NCI-H2107 treated with DMSO at 0.1 percent for 48 hours (cell line): ENCODE results near the gene TBC1D9.

Experiments
- DNase-seq: peaks from one replicate; lab custom pipeline; 2025; ENCODE audit not compliant: unreplicated experiment; lab: John Stamatoyannopoulos, UW

Gene TBC1D9

GRCh38 chr4:140654495-140654814 lies 101.7 kb downstream of the TBC1D9 start:
- DNase-seq: no peak

- DNase-seq: no peak
Measured at GRCh38 chr4:140653718-140654494, 102.3 kb downstream of the TBC1D9 start.

GRCh38 chr4:140652601-140653000 lies 103.6 kb downstream of the TBC1D9 start:
- no peak for DNase-seq

GRCh38 chr4:140648716-140649308 lies 107.4 kb downstream of the TBC1D9 start:
- DNase-seq: no peak

GRCh38 chr4:140645614-140646412 lies 110.4 kb downstream of the TBC1D9 start:
- no peak for DNase-seq

GRCh38 chr4:140645196-140645595 lies 111.0 kb downstream of the TBC1D9 start:
- no peak for DNase-seq

- no peak for DNase-seq
Measured at GRCh38 chr4:140644470-140645185, 111.6 kb downstream of the TBC1D9 start.

- no peak for DNase-seq
Measured at GRCh38 chr4:140643571-140644055, 112.6 kb downstream of the TBC1D9 start.

GRCh38 chr4:140642674-140643437 lies 113.3 kb downstream of the TBC1D9 start:
- no peak for DNase-seq

GRCh38 chr4:140641789-140642439 lies 114.3 kb downstream of the TBC1D9 start:
- DNase-seq: no peak

GRCh38 chr4:140641105-140641555 lies 115.1 kb downstream of the TBC1D9 start:
- no peak for DNase-seq

GRCh38 chr4:140640150-140640748 lies 115.9 kb downstream of the TBC1D9 start:
- DNase-seq: no peak

- DNase-seq: no peak
Measured at GRCh38 chr4:140639066-140639465, 117.1 kb downstream of the TBC1D9 start.

GRCh38 chr4:140637836-140638235 lies 118.3 kb downstream of the TBC1D9 start:
- DNase-seq: peak; percentile 7

- no peak for DNase-seq
Measured at GRCh38 chr4:140635606-140636005, 120.6 kb downstream of the TBC1D9 start.

GRCh38 chr4:140633951-140634350 lies 122.2 kb downstream of the TBC1D9 start:
- DNase-seq: no peak

- DNase-seq: no peak
Measured at GRCh38 chr4:140633124-140633523, 123.1 kb downstream of the TBC1D9 start.

- DNase-seq: no peak
Measured at GRCh38 chr4:140630246-140630645, 125.9 kb downstream of the TBC1D9 start.

GRCh38 chr4:140628016-140628415 lies 128.2 kb downstream of the TBC1D9 start:
- peak; percentile 76 for DNase-seq
